ENCODE results near the gene PKN3.

Gene PKN3

DNA sequence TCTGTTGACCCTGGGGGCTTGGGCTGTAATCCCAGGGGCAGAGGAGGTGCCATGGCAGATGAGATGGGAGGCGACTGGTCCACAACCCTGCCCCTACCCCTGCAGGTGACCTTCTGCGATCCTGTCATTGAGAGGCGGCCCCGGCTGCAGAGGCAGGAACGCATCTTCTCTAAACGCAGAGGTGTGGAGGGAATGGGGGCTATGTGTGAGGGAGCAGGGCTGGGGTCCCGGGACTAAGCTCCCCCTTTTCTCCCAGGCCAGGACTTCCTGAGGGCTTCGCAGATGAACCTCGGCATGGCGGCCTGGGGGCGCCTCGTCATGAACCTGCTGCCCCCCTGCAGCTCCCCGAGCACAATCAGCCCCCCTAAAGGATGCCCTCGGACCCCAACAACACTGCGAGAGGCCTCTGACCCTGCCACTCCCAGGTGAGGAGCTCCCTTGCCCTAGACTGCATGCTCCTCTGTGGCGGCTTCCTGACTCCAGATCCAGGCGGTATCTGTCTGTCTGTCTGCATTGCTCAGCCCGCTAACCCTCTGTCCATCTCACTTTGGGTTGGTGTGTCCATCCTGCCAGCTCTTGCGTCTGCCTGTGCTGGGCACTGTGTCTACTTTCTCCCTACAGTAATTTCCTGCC lies 11.8 kb downstream of the PKN3 start:
- FAIRE-seq, result no peak
- no peak for DNase-seq (ENCODE audit: extremely low spot score, insufficient read length, low read depth)

DNA sequence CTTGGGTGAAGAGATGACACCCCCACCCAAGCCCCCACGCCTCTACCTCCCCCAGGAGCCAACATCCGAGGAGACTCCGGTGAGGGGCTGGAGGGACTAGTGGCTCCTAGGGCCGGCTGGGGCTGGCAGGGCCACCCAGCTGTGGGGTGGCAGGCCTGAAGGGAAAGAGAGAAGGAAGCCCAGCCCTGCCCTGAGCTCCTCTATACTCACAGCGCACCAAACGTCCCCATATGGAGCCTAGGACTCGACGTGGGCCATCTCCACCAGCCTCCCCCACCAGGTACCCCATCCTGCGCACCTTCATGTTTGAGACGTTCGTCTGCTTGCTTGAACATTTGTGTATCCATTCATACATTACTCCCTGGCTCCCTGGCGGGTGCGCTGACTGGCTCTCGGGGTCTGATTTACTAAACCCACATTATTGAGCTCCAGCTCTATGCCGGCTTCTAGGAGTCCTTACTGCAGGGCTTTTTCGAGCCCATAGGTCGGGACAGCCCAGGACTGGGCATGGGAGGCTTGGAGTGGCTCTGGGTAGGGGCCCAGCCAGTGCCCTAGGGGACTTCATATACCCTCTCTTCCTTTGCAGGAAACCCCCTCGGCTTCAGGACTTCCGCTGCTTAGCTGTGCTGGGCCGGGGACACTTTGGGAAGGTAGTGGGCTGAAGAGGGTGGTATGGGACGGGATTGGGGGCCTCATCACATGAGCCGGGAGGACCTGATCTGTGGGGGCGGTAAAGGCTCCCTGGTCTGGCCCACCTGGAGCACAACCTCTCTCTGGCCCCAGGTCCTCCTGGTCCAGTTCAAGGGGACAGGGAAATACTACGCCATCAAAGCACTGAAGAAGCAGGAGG lies 12.5 kb downstream of the PKN3 start:
- DNase-seq (ENCODE audit: extremely low spot score, insufficient read length, low read depth) (no peak), FAIRE-seq (no peak)

DNA sequence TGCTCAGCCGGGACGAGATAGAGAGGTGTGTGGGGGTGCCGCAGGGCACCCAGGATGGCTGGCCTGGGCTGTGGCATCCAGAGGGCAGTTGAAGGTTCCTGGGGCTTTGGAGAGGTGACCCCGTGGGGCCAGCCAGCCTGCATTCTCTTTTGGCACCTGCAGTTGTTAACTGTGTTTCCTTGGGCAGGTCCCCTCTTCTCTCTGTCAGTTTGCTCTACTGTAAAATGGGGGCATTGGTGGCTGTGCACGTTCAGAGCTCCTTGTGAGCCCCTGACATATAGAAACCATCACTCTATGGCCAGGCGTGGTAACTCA lies 13.1 kb downstream of the PKN3 start:
- no peak for FAIRE-seq
- DNase-seq (ENCODE audit: extremely low spot score, insufficient read length, low read depth), result no peak

DNA sequence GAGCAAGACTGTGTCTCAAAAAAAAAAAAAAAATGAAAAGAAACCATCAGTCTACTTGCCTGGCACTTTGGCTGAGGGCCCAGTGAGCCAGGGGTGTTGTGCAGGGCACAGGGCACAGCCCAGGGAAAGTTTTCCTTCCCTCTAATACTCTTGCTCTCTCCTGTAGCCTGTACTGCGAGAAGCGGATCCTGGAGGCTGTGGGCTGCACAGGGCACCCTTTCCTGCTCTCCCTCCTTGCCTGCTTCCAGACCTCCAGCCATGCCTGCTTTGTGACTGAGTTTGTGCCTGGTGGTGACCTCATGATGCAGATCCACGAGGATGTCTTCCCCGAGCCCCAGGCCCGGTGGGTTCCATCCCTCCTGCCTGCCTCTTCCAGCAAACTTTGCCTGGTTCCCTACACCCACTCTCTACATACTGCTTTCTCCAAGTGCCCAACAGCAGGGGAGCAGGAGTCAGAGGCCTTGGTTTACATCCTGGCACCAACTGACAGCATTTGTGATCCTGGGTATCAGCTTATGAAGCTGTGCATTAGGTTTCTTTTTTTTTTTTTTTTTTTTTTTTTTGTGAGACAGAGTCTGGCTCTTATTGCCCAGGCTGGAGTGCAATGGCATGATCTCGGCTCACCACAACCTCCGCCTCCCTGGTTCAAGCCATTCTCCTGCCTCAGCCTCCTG lies 14.4 kb downstream of the PKN3 start:
- FAIRE-seq, result no peak
- no peak for DNase-seq (ENCODE audit: extremely low spot score, insufficient read length, low read depth)

DNA sequence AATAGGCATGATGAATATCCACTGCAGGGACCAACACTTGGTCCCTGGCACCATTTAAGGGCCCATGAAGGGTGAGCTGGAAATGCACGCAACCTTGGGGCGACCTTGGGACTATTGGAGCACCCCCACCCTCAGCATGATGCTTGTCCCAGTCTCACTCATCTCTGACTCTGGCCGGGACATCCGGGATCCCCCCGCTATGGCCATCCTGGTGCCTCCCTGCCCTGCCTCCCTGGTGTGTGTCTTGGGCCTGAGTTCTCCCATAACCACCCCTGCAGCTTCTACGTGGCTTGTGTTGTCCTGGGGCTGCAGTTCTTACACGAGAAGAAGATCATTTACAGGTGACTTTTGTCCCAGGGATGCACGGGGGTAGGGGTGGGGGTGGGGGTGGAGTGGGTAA lies 15.7 kb downstream of the PKN3 start:
- FAIRE-seq, result no peak
- DNase-seq (ENCODE audit: extremely low spot score, insufficient read length, low read depth), result no peak

DNA sequence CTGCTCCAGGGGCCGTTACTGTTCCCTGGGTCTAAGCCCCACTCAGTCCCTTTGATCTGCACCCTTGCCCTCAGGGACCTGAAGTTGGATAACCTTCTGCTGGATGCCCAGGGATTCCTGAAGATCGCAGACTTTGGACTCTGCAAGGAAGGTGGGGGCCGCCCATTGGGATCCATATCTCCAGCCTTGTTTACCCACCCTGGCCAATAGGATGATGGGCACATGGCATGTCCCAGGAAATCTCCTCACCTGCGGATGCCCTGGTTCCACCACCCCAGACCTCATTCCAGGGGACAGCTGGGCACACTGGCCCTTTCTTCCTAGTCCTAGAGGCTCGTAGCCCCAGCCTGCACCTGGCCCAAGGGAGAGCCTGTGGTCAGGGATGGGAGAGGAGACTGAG lies 16.2 kb downstream of the PKN3 start:
- no peak for DNase-seq (ENCODE audit: extremely low spot score, insufficient read length, low read depth)
- no peak for FAIRE-seq

DNA sequence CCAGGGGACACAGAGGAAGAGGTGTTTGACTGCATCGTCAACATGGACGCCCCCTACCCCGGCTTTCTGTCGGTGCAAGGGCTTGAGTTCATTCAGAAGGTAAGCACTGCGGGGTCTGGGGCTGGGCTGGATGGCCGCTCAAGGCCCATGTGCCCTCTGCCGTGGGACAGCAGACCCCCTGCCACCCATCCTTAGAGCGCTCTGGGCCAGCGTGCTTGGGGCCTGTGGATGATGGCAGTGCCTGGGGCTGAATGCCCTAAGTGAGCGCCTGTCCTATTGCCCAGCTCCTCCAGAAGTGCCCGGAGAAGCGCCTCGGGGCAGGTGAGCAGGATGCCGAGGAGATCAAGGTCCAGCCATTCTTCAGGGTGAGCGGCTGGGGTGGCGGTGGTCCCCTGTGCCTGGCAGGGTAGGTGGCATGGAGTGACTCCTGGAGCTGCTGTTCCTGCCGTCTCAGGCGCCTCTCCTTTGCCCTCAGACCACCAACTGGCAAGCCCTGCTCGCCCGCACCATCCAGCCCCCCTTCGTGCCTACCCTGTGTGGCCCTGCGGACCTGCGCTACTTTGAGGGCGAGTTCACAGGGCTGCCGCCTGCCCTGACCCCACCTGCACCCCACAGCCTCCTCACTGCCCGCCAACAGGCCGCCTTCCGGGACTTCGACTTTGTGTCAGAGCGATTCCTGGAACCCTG lies 17.8 kb downstream of the PKN3 start:
- no peak for FAIRE-seq

DNA sequence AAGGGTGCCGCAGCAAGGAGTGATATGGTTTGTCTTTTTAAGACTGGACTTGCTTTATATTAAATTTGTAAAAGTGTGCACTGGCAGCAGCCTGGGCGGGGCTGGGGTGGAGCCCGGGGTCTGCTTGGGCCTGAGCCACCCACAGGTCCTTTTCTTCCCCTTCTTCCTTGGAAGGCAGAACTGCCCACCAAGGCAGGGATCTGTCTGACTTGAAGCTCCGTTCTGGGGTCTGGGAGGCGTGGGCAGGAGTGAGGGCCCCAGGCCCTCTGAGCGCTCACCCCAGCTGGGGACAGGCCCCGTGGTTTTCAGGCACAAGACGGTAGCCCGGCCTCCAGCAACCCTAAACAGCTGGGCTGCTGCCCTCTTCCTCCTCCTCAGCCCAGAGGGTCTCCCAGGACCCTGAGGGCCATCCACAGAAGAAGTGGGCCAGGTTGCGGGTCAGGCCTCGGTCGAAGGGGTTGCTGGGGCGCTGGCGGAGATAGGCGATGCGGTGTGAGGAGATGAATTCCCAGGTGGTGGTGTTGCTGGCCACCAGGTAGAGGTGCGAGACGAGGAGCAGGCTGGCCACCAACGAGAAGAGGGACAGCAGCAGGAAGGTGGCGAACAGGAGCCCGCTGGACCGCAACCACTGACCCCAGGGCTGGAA lies 18.7 kb downstream of the PKN3 start:
- DNase-seq (ENCODE audit: extremely low spot score, insufficient read length, low read depth), result no peak
- FAIRE-seq, result no peak

More for the DNA sequence above, 17.8 kb downstream of the PKN3 start:
- no peak for DNase-seq (ENCODE audit: extremely low spot score, insufficient read length, low read depth)

DNA sequence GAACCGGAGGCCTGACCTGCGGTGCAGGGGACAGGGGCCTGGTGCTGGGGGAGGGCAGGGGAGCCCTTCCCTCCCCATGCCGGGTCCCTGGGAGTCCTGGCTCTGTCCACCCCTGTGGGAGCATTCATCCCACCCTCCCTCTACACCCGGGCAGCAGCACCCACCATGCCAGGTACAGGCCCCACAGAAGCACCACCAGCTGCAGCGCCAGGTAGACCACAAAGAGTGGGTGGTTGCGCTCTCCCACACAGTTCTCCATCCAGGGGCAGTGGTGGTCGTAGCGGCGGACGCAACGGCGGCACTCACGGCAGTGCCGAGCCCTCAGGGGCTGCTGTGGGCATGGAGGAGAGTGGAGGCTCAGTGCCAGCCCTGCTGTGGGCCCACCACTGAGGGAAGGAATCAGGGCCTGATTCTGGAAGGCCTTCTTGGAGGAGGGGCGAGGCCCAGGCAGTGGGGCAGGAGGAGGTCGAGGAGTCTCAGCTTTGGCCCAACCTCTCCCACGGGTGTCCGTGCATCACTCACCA lies 19.2 kb downstream of the PKN3 start:
- FAIRE-seq, result no peak
- no peak for DNase-seq (ENCODE audit: extremely low spot score, insufficient read length, low read depth)

DNA sequence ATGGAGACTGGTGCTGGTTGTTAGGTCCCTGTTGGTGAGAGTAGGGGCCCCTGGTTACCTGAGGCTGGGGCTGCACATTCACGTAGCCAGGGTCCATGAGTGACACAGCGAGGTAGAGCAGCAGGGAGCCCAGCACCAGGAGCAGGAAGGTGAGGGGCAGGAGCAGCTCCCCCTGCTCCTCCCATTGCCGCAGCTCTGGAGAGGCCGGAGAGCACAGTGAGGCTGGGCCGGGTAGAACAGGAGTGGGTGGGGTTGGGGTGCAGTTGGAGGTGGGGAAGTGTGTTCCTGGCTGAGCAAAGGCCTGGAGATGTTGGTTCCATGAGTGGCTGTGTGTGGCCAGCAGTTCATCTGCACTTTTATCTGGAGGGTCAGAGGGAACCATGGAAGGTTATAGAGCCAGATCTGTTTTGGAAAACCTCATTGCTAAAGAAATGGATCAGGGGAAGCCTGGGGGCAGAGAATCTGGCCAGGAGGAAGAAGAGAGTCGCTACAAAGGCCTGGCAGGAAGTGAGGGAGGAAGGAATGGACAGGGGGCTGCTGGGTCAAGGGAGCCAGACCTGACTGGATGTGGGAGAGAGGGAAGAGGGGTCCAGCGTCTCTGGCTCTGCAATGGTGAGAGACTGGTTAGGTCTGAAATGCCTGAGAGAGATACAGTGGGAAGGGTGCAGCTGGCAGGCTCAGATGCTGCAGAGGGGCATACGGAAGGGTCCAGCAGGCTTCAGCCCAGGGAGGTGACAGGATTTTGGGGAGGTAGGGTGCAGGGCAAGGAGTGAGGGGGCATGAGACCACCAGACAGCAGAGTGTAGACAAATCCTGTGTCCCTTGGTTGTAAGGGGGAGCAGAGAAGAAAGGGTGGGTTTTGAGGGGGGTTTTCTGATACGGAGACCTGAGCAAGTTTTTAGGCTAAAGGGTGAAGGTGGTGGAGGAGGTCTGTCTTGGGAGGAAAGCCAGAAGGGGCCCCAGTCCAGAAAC lies 20.4 kb downstream of the PKN3 start:
- no peak for DNase-seq (ENCODE audit: extremely low spot score, insufficient read length, low read depth)
- no peak for FAIRE-seq

DNA sequence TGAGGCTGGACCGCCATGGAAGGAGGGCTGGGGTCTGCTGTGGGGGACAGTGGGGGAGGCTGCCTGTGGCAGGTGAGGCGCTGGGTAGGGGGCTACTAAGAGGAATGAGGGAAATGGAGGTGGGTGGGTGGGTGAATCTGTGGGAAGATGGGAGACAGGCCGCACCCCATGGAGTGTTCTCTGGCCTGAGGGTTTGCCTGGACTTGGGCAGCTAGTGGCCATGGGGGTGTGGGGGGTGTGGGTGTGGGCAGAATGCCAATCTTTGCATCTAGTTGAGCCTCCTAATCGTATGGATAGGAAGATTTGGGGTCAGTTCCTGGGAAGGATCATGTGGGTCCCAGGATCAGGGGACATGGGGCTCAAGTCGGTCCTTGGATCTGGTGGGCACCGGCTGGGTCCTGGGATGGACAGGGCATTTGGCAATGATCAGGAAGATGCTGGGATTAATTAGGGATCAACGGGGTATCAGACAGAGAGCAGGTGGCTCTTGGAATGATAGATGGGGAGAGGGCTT lies 21.1 kb downstream of the PKN3 start:
- FAIRE-seq (peak; percentile 31), DNase-seq (ENCODE audit: extremely low spot score, insufficient read length, low read depth) (no peak)

DNA sequence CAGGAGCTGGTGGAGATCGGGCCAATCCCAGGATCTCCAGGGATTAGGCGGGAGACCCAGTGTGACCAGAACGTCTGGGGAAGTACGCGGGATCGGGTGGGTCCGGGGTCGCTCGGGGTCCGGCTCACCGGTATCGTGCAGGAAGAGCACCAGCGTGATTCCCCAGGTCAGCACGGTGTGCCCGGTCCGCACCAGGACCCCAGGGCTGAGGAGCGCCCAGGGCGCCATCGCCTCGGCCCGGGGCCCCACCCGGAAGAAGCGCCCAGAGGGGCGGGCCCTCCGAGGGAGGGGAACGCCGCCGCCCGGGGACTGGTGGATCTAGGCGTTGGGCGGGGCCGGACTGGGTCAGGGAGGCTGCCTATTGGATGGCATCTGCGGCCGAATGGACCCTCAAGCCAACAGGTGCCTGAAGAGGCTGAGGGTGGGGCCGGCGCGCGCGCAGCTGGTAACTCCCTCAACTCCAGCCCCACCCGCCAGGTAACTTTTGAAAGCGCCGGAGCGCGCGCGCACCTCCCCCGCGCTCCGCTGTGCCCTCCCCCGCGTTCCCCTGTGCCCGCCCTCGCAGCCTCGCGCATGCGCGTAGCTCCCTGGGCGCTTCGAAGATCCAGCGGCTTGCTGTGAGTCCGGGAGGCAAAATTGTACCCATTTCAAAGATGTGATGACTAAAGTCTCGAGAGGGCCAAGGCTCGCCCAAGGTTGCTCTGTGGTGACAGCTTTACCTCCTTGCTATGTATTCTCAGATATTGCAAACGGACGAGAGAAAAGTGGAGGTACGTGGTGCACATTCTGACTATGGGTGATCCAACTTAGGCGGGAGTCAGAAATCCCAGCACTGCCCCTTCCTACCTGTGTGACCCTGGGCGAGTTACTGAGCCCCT lies 21.8 kb downstream of the PKN3 start, which contains the start of gene ZDHHC12:
Gene ZDHHC12, minus strand, starts transcription at position 262 of the 878 bp plus-strand sequence. Its CDS starts 34 bp downstream, at position 228.
- peak; percentile 100 for DNase-seq (ENCODE audit: extremely low spot score, insufficient read length, low read depth)
- FAIRE-seq, result peak; percentile 100

DNA sequence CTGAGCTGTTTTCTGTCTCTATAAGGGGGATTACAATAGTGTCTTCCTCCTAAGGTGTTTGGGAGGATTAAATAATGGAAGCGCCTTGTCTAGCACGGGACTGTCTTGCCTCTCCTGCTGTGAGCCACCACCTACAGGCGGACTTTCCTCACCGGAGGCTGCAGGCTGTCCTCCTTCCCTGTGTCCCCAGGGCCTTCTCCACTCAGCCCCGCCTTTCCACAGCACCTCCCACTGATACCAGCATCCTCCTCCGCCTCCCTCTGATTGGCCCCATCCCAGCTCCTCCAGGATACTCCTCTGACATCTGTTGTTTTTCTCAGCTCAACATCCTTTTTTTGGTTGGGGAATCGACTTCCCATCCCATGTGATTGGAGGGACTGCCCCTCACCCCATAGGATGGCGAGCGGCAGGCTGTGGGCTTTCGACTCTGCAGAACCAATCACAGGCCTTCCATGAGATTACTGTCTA lies 22.5 kb downstream of the PKN3 start:
- DNase-seq (ENCODE audit: extremely low spot score, insufficient read length, low read depth) (peak; percentile 66), FAIRE-seq (peak; percentile 85)

DNA sequence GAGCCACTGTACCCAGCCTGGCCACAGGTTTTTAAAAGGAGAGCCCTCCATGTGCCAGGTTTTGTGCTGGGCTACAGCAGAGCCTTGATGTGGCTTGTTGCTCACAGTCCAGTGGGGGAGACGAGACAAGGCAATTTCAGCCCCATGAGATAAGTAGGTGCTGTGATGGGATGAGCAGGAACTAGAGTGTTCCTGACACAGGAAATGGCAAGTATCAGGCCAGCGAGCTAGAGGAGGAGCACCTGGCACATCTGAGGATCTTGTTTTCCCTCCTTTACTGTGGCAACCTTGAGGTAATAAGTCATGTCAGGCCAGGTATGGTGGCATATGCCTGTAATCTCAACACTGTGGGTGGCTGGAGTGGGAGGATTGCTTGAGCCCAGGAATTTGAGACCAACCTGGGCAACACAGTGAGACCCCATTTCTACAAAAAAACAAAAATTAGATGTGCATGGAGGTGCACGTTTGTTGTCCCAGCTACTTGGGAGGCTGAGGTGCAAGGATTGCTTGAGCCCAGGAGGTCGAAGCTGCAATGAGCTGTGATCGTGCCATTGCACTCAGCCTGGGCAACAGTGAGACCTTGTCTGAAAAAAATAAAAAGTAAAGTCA lies 25.4 kb downstream of the PKN3 start:
- no peak for FAIRE-seq
- DNase-seq (ENCODE audit: extremely low spot score, insufficient read length, low read depth), result no peak

DNA sequence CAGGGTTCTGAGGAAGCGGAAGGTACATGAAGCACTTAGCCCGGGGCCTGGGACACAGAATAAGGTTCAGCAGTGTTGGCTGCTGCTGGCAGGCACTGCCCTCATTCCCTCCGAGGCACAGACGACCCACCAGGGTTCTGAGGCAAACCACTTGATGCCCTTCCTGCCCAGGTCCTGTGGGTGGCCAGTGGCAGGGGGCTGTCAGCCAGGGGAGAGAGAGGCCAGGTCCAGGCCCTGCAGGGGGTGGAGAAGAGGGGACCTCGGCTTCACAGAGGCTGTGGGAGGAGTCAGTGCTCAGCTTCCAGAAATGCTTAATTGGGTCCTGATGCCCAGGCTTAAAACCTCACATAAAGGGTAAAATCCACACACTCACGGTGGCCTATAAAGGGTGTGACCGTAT lies 26.0 kb downstream of the PKN3 start:
- FAIRE-seq (no peak), DNase-seq (ENCODE audit: extremely low spot score, insufficient read length, low read depth) (no peak)

DNA sequence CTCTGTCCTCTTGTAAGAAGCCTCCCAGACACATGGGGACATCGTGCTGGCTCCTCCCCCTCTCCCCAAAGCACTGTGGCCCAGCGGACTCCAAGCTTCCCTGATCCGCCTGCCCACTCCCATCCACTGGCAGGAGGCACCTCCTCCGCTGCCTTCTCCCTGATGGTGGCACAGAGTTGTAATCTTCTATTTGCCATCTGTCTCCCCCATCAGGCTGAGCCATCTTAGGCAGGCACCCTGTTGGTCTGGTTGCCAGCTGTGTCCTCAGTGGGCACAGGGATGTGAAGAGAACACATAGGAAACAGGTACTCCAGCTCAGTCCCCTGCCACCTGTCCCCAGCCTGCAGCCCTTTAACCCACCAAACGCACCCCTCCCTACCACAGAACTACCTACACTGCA lies 27.0 kb downstream of the PKN3 start:
- no peak for FAIRE-seq
- DNase-seq (ENCODE audit: extremely low spot score, insufficient read length, low read depth), result no peak

Measured in GM18507 (cell line).